ENCODE measurements around the gene SPATA16. TPM values are rescaled to one million over a fixed set of nuclear protein-coding genes. Genes with fewer than 3 reads are reported as not detected.
"Not testable (repeated sequence)": the region's sequence is repeated elsewhere in the genome, so short reads cannot be mapped to it uniquely, and the experiment has no call there.

Gene SPATA16
- total and polyA plus RNA-seq, 5 donors: not detected

- DNase-seq: no peak
- intact Hi-C loops (cut with DNase I): loop anchor here in 1 of 4 donors (5.0 kb wide), 1 partner anchor 61 kb away; no protein-coding TSS in a partner anchor
Observed at GRCh38 chr3:172981407-172981983, 159.5 kb downstream of the SPATA16 start.

GRCh38 chr3:172980849-172981248 lies 160.2 kb downstream of the SPATA16 start:
- intact Hi-C loops (cut with DNase I): loop anchor here in 1 of 4 donors (5.0 kb wide), 1 partner anchor 61 kb away; no protein-coding TSS in a partner anchor
- no peak overlapping the region for H3K4me3 ChIP-seq (ENCODE audit: low read length)
- DNase-seq (no peak), ATAC-seq (no peak)
- no peak overlapping the region for H3K27ac ChIP-seq (ENCODE audit: low read length)
- 52% methylated on average over 8 of the region's 8 CpGs for WGBS
- no peaks in the 10 kb centered on the region for H3K4me1 ChIP-seq (ENCODE audit: control insufficient read depth, insufficient read depth, low read length)
- no peaks in the 10 kb centered on the region for H3K27me3 ChIP-seq (ENCODE audit: control insufficient read depth, insufficient read depth)
- H3K9me3 ChIP-seq (ENCODE audit: control insufficient read depth, low read length): no peaks in the 10 kb centered on the region

More at GRCh38 chr3:172981407-172981983, 159.5 kb downstream of the SPATA16 start:
- Histone ChIP-seq H3K27ac (ENCODE audit: low read length) (no peak overlapping the region), H3K4me3 (ENCODE audit: low read length) (no peak overlapping the region), H3K27me3 (ENCODE audit: control insufficient read depth, insufficient read depth) (no peaks in the 10 kb centered on the region), H3K4me1 (ENCODE audit: control insufficient read depth, insufficient read depth, low read length) (peaks cover 1% of the 10 kb centered on the region), H3K9me3 (ENCODE audit: control insufficient read depth, low read length) (no peaks in the 10 kb centered on the region)
- 84% methylated on average over 3 of the region's 3 CpGs for WGBS
- no peak for ATAC-seq

GRCh38 chr3:172977696-172978095 lies 163.3 kb downstream of the SPATA16 start:
- Histone ChIP-seq H3K4me3 (ENCODE audit: low read length) (no peak overlapping the region), H3K27me3 (ENCODE audit: control insufficient read depth, insufficient read depth) (no peaks in the 10 kb centered on the region), H3K9me3 (ENCODE audit: control insufficient read depth, low read length) (no peaks in the 10 kb centered on the region), H3K27ac (ENCODE audit: low read length) (no peak overlapping the region), H3K4me1 (ENCODE audit: control insufficient read depth, insufficient read depth, low read length) (no peaks in the 10 kb centered on the region)
- 62% methylated on average over 1 of the region's 1 CpG for WGBS
- intact Hi-C loops (cut with DNase I): no loop called here
- no peak for DNase-seq
- no peak for ATAC-seq

GRCh38 chr3:172974969-172975368 lies 166.1 kb downstream of the SPATA16 start:
- Histone ChIP-seq H3K4me1 (ENCODE audit: control insufficient read depth, insufficient read depth, low read length) (no peaks in the 10 kb centered on the region), H3K9me3 (ENCODE audit: control insufficient read depth, low read length) (no peaks in the 10 kb centered on the region), H3K27me3 (ENCODE audit: control insufficient read depth, insufficient read depth) (no peaks in the 10 kb centered on the region), H3K27ac (ENCODE audit: low read length) (no peak overlapping the region), H3K4me3 (ENCODE audit: low read length) (no peak overlapping the region)
- ATAC-seq (no peak), DNase-seq (no peak)
- intact Hi-C loops (cut with DNase I): no loop called here
- WGBS: 80% methylated on average over 3 of the region's 3 CpGs

- no peaks in the 10 kb centered on the region for H3K9me3 ChIP-seq (ENCODE audit: control insufficient read depth, low read length)
- ATAC-seq: no peak
- no peaks in the 10 kb centered on the region for H3K4me1 ChIP-seq (ENCODE audit: control insufficient read depth, insufficient read depth, low read length)
- WGBS: 77% methylated on average over 2 of the region's 2 CpGs
- intact Hi-C loops (cut with DNase I): no loop called here
- H3K4me3 ChIP-seq (ENCODE audit: low read length): no peak overlapping the region
- H3K27me3 ChIP-seq (ENCODE audit: control insufficient read depth, insufficient read depth): no peaks in the 10 kb centered on the region
- H3K27ac ChIP-seq (ENCODE audit: low read length): no peak overlapping the region
- DNase-seq: no peak
Observed at GRCh38 chr3:172973799-172974198, 167.2 kb downstream of the SPATA16 start.

- no peaks in the 10 kb centered on the region for H3K4me1 ChIP-seq (ENCODE audit: control insufficient read depth, insufficient read depth, low read length)
- H3K9me3 ChIP-seq (ENCODE audit: control insufficient read depth, low read length): no peaks in the 10 kb centered on the region
- no peak overlapping the region for H3K4me3 ChIP-seq (ENCODE audit: low read length)
- H3K27me3 ChIP-seq (ENCODE audit: control insufficient read depth, insufficient read depth): no peaks in the 10 kb centered on the region
- DNase-seq: no peak
- H3K27ac ChIP-seq (ENCODE audit: low read length): no peak overlapping the region
- intact Hi-C loops (cut with DNase I): no loop called here
- WGBS: 69% methylated on average over 5 of the region's 5 CpGs
- no peak for ATAC-seq
Observed at GRCh38 chr3:172972717-172973116, 168.3 kb downstream of the SPATA16 start.

GRCh38 chr3:172972067-172972466 lies 169.0 kb downstream of the SPATA16 start:
- intact Hi-C loops (cut with DNase I): no loop called here
- Histone ChIP-seq H3K27me3 (ENCODE audit: control insufficient read depth, insufficient read depth) (no peaks in the 10 kb centered on the region), H3K9me3 (ENCODE audit: control insufficient read depth, low read length) (no peaks in the 10 kb centered on the region), H3K4me3 (ENCODE audit: low read length) (no peak overlapping the region), H3K4me1 (ENCODE audit: control insufficient read depth, insufficient read depth, low read length) (no peaks in the 10 kb centered on the region), H3K27ac (ENCODE audit: low read length) (no peak overlapping the region)
- 74% methylated on average over 1 of the region's 1 CpG for WGBS
- DNase-seq (no peak), ATAC-seq (no peak)

- 78% methylated on average over 2 of the region's 2 CpGs for WGBS
- Histone ChIP-seq H3K9me3 (ENCODE audit: control insufficient read depth, low read length) (no peaks in the 10 kb centered on the region), H3K27me3 (ENCODE audit: control insufficient read depth, insufficient read depth) (no peaks in the 10 kb centered on the region), H3K4me3 (ENCODE audit: low read length) (no peak overlapping the region), H3K27ac (ENCODE audit: low read length) (no peak overlapping the region), H3K4me1 (ENCODE audit: control insufficient read depth, insufficient read depth, low read length) (no peaks in the 10 kb centered on the region)
- intact Hi-C loops (cut with DNase I): no loop called here
- ATAC-seq (no peak), DNase-seq (no peak)
Observed at GRCh38 chr3:172968646-172969045, 172.4 kb downstream of the SPATA16 start.

- Histone ChIP-seq H3K4me3 (ENCODE audit: low read length) (no peak overlapping the region), H3K9me3 (ENCODE audit: control insufficient read depth, low read length) (no peaks in the 10 kb centered on the region), H3K27ac (ENCODE audit: low read length) (no peak overlapping the region), H3K27me3 (ENCODE audit: control insufficient read depth, insufficient read depth) (no peaks in the 10 kb centered on the region), H3K4me1 (ENCODE audit: control insufficient read depth, insufficient read depth, low read length) (no peaks in the 10 kb centered on the region)
- no peak for DNase-seq
- intact Hi-C loops (cut with DNase I): no loop called here
- WGBS: 79% methylated on average over 2 of the region's 2 CpGs
- ATAC-seq: no peak
Observed at GRCh38 chr3:172965256-172965655, 175.8 kb downstream of the SPATA16 start.

GRCh38 chr3:172960626-172961182 lies 180.3 kb downstream of the SPATA16 start:
- H3K4me3 ChIP-seq (ENCODE audit: low read length); H3K9me3 ChIP-seq (ENCODE audit: control insufficient read depth, low read length); DNase-seq; intact Hi-C loops (cut with DNase I); H3K27me3 ChIP-seq (ENCODE audit: control insufficient read depth, insufficient read depth); H3K27ac ChIP-seq (ENCODE audit: low read length); H3K4me1 ChIP-seq (ENCODE audit: control insufficient read depth, insufficient read depth, low read length); ATAC-seq: not testable (repeated sequence)
- WGBS: 81% methylated on average over 3 of the region's 3 CpGs

- no peak for DNase-seq
- no peaks in the 10 kb centered on the region for H3K27me3 ChIP-seq (ENCODE audit: control insufficient read depth, insufficient read depth)
- intact Hi-C loops (cut with DNase I): no loop called here
- no peak overlapping the region for H3K27ac ChIP-seq (ENCODE audit: low read length)
- no peaks in the 10 kb centered on the region for H3K9me3 ChIP-seq (ENCODE audit: control insufficient read depth, low read length)
- H3K4me1 ChIP-seq (ENCODE audit: control insufficient read depth, insufficient read depth, low read length): no peaks in the 10 kb centered on the region
- 95% methylated on average over 2 of the region's 2 CpGs for WGBS
- no peak for ATAC-seq
- no peak overlapping the region for H3K4me3 ChIP-seq (ENCODE audit: low read length)
Observed at GRCh38 chr3:172958565-172958964, 182.5 kb downstream of the SPATA16 start.

All from right cardiac atrium (tissue), 5 donors.